ENCODE data around the gene MEIS1. TPM values are rescaled to one million over a fixed set of nuclear protein-coding genes. Genes with fewer than 3 reads are reported as not detected.
A peak's percentile ranks its signal among the peaks of the same experiment; 100 is the strongest.

The MEIS1 gene
- total RNA-seq, 1 experiment from 2014 or later, result 0.66 TPM

- no peak overlapping the region for H3K23ac ChIP-seq (ENCODE audit: insufficient read length, low read depth, low read length)
- no peak overlapping the region for H3T11ph ChIP-seq (ENCODE audit: low read length)
- H4K20me1 ChIP-seq (ENCODE audit: control insufficient read depth, insufficient read depth, insufficient read length), result no peaks in the 10 kb centered on the region
- Mint-ChIP-seq H3K4me3 (peak overlapping the region in 1 of 2 experiments; percentile 73; a peak in 3 of 5 replicates), H3K27me3 (ENCODE audit: low read depth) (peaks cover 100% of the 10 kb centered on the region), H3K27ac (no peak overlapping the region), H3K9me3 (peaks cover 0 to 5% of the 10 kb centered on the region in 2 experiments; a peak in 2 of 5 replicates), H3K4me1 (peaks cover 34 to 56% of the 10 kb centered on the region in 2 experiments), H3K36me3 (ENCODE audit: insufficient read depth in 1 of 3, low read depth in 3 of 3) (no peaks in the 10 kb centered on the region)
- H3K27ac ChIP-seq (ENCODE audit: insufficient read length, low read depth, low read length), result no peak overlapping the region
- H2BK5ac ChIP-seq (ENCODE audit: insufficient read length, low read length), result no peak overlapping the region
- no peak overlapping the region for H2BK120ac ChIP-seq (ENCODE audit: low read depth, low read length, poor library complexity, severe bottlenecking)
- no peak overlapping the region for H2AFZ ChIP-seq (ENCODE audit: low read length)
- DNase-seq, result no peak
- H4K5ac ChIP-seq (ENCODE audit: insufficient read length, low read depth, low read length), result no peak overlapping the region
- H2BK20ac ChIP-seq (ENCODE audit: low read depth, low read length, poor library complexity, severe bottlenecking), result no peak overlapping the region
- no peak overlapping the region; the same call in 1 of the 2 replicates for H3K14ac ChIP-seq (ENCODE audit: insufficient read depth, low read length)
- no peak overlapping the region for H4K8ac ChIP-seq (replicated peaks; ENCODE audit: insufficient read length, low read depth, low read length)
- peak overlapping the region; percentile 32 for H3K4me2 ChIP-seq (ENCODE audit: insufficient read depth, insufficient read length, low read length)
- H3K4me1 ChIP-seq (ENCODE audit: insufficient read depth, low read length), result peaks cover 4% of the 10 kb centered on the region
- WGBS (ENCODE audit: extremely low coverage, insufficient read length, low lambda C conversion rate), result no CpG with 5 or more reads among the region's 33 CpGs
- H3K79me1 ChIP-seq (ENCODE audit: insufficient read depth, low read depth, low read length, poor library complexity, severe bottlenecking), result no peaks in the 10 kb centered on the region
- peaks cover 61% of the 10 kb centered on the region for H3K27me3 ChIP-seq (ENCODE audit: insufficient read depth, low read length)
- no peaks in the 10 kb centered on the region for H3K9me3 ChIP-seq (ENCODE audit: control insufficient read depth, low read depth, low read length)
- H3K4ac ChIP-seq (ENCODE audit: low read depth, low read length), result no peak overlapping the region
- no peak for TF ChIP-seq CTCF (conservative IDR thresholded peaks at IDR 0.05)
- no peak overlapping the region for H2BK15ac ChIP-seq (ENCODE audit: low read depth, low read length)
- H2BK12ac ChIP-seq (ENCODE audit: insufficient read length, low read depth, low read length), result no peak overlapping the region
- H3K18ac ChIP-seq (ENCODE audit: insufficient read length, low read depth, low read length), result no peak overlapping the region
- no peak overlapping the region for H2AK5ac ChIP-seq (ENCODE audit: insufficient read length, low read length)
- no peak overlapping the region for H4K91ac ChIP-seq (ENCODE audit: insufficient read length, low read depth, low read length)
- H3K56ac ChIP-seq (ENCODE audit: insufficient read length, low read depth, low read length), result no peak overlapping the region
- no peaks in the 10 kb centered on the region for H3K79me2 ChIP-seq (ENCODE audit: insufficient read depth, low read length)
- H3K23me2 ChIP-seq (ENCODE audit: insufficient read length, low read depth, low read length, poor library complexity, severe bottlenecking), result peaks cover 21% of the 10 kb centered on the region
- no peak overlapping the region for H3K9ac ChIP-seq (ENCODE audit: extremely low read depth, insufficient read length, low read length)
These were observed 9.3 kb downstream of the MEIS1 start for GRCh38 chr2:66443979-66444861.

Measured in H9 (cell line).